Left ventricle myocardium inferior (tissue), 1 donor: Measurements from ENCODE around the gene RSPO4. TPM values are rescaled to one million over a fixed set of nuclear protein-coding genes. Genes with fewer than 3 reads are reported as not detected.

Source experiments
- total RNA-seq: library from RNA; stranded (reverse); fragmentation: NEBNext Ultra II Directional; extraction: Animal tissue kit (Norgen Biotek cat#: 25700); gene quantifications from one replicate; pipeline ENCODE4 v1.2.1, GENCODE V29; 2021
- donor health status: DM: no; HTN: yes; CAD: no; lungs with severe emphysema.

RSPO4 gene
- total RNA-seq, 1 donor from 2014 or later = not detected

Other genes with a start within 250 kb of the RSPO4 start
- 2.3 TPM for gene SLC52A3, start 233.8 kb downstream of the RSPO4 start, total RNA-seq
- 2.0 TPM for gene FAM110A, start 168.6 kb downstream of the RSPO4 start, total RNA-seq
- 0.05 TPM for gene ANGPT4, start 86.0 kb downstream of the RSPO4 start, total RNA-seq
- gene PSMF1, start 116.3 kb upstream of the RSPO4 start, total RNA-seq = 124 TPM
- gene TMEM74B, start 182.7 kb upstream of the RSPO4 start, total RNA-seq = 4.2 TPM
- 0.41 TPM for gene C20orf202, start 201.1 kb upstream of the RSPO4 start, total RNA-seq
- not detected for gene RAD21L1, start 223.7 kb upstream of the RSPO4 start, total RNA-seq